Frontal cortex (tissue), 4 donors: Measurements from ENCODE around the gene PNMA6F. TPM values are rescaled to one million over a fixed set of nuclear protein-coding genes. Genes with fewer than 3 reads are reported as not detected.
"Not testable (repeated sequence)": the region's sequence is repeated elsewhere in the genome, so short reads cannot be mapped to it uniquely, and the experiment has no call there.

Experiments
- DNase-seq, 2 donors: peaks; one replicate each; pipeline ENCODE4 v3.0.0; 2012; ENCODE audit warnings: low spot score in 2 of 2
- FAIRE-seq: peaks from 2 replicates; lab custom pipeline; 2012; peaks lifted over from hg19 to GRCh38; lab: Jason Lieb, UNC
- total RNA-seq: library from RNA; depleted of rRNA; stranded (reverse); fragments of >200 nt; gene quantifications from one replicate; pipeline ENCODE4 v1.2.3, GENCODE V29; 2014
- donor health status: control.
- donor health status: control.
- donor health status: control.

PNMA6F gene
- total RNA-seq, 1 donor from 2014 or later: 0.82 TPM

DNA sequence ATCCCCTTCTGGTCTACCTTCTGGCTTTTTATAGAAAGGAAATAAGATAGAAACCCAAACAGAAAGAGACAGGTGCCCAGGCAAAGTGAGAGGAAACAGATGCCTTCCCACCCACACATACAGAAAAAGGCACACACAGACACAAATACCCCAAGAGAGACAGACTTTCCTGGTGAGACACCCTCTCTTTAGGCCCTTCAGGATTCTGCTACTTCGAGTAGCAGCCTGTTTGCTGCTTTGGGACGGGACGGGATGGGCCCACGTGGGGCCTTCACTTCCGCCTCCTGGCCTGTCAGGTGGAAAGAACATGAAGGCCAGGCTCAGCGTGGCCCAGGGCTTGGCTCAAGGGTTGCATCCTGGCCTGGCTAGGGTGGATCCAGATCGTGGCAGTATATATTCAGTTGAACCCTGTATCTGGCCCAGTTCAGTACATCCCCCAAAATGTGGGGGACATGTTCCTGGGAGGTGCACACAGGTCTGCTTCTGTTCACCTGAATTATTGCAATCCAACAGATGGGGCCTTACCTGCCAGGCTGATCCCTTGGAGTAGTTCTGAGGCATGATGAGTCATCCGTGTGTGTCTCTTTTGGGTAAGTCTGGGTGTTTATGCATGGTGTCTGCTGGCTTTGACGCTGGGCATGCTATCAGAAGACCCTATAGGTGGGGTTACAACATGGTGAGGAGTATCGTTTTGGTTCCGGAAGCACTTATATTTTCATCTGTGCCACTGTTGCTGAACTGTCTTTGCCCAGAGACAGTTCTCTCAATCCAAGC, 14.7 kb upstream of the PNMA6F start:
- FAIRE-seq (no peak), DNase-seq (no peak)

DNA sequence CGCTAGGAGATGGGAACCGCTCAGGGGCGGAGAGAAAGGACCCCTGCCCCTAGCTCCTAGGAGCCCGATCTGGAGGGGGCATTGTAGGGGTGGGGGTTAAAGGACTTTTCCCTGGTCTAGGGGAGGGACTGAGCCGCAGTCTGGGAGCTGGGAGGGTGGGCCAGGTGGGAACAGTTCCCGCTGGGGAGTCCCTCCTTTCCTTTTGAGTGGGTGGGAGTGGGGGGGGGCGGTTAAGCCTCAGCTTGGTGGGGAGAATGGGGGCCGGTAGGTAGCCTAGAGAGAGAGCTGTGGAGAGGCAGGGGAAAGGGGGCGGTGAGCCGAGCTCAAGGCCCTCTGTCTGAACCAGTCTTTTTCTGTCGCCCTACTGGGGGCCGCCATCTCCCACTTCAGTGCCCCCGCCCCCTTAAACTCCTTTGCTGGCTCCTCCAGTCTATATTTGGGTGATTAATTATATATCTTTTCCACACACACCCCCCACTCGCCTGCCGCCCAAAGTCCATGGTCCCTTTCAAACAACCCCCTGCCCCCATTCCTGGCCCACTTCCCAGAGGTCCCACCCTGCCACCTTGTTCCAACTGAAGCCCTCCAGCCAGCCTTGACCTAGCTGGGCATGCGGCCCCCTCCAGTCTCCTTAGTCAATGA, 13.2 kb upstream of the PNMA6F start:
- FAIRE-seq (no peak), DNase-seq (no peak)

DNA sequence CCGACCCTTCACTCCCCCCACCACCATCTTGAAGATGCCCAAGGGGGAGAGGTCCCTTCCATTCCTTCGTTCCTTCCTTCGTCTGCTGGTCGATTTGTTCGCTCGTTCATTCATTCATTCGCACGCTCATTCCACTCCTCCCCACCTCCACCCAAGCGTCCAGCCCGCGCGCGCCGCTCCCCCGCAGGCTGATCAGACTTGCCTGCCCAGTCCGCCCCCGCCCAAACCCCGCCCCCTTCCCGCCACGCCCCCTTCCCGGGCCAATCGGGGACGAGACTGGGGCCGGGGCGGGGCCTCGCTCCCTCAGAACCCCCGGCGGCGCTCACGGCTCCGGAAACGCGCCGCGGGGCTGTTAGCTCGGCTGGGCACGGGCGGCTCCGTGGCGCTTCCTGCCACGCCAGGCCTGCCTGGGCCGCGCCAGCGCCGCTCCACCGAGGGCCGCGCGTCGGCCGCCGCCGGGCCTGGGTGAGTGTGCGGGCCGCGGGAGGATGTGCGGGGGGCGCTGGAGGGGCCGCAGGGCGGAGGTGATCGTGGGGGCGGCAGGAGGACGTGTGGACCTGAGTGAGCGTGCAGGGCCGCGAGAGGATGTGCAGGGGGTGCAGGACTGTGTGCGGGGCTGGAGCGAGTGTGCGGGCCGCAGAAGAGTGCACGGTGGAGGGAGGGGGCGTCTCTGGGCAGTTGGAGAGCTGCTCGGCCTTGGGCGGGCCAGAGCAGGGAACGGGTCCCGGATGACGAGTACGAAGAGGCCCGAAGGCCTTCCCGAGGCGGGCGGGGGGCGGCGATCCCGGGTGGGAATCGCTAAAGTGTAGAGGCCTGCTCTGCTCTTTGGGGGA, 12.5 kb upstream of the PNMA6F start, which contains the start of gene ZNF275:
ZNF275 (plus strand) TSS at position 333 of the 833 bp plus-strand sequence. CDS start 2,527 bp downstream, outside the sequence.
- no peak for FAIRE-seq
- DNase-seq: peak; percentile 87 to 88

DNA sequence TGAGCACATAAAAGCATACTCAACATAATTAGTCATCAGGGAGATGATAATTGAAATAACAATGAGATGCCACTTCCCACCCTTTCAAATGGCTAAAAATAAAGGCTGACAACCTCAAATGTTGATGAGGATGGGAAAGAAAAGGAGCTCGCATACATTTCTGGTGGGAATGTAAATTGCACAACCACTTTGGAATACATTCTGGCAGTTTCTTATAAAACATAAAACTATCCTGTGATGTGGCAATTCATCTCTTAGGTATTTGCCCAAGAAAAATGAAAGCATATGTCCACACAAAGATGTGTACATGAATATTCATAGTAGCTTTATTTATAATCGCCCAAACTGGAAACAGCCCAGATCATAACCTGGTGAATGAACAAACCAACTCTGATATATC, 11.7 kb upstream of the PNMA6F start:
- FAIRE-seq (no peak), DNase-seq (no peak)

DNA sequence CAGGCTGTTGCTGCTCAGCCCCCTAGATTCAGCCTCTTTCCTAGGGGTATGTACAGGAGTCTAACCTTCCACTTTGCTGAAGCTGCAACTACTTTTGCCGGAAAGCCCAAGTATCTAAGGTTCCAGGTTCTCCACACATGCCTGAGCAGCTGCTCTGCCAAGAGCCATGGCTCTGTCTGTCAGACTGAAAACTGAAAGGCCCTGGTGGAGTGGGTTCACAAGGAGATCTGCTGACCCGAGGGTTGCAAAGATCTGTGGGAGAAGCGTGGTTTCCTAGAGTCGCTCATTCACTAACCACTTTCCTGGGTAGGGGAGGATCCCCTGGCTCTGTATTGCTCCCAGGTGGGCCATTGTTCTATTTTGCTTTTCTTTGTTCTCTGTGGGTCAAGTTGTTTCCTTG, 6.0 kb upstream of the PNMA6F start:
- DNase-seq: no peak
- FAIRE-seq: no peak

DNA sequence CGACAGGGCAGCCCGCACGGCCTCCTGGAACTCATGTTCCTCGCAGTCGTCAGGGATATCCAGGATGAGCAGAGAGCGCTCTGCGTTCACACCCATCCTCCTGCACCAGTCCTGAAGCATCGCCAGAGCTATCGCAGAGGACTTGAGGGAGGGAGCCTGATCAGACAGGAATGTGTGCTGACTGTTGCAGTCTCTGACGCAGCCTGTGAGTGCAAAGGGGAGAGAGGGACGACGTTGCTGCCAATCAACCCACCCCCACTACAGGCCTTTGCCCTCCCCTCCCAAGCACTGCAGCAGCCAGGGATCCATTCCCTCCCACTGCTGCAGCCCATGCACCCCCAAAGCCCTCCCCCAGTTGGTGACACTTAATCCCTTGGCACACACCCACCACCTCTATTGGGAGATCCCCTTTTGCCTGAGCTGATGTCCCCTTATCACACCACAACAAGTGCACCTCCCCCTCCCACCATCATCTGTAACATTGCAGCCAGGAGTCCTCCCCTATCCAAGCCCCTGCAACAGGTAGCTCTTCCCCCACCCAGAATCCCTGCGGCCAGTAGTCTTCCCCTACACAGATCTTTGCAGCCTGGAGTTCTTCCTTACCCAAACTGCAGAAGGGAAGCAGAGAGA, 897 bp downstream of the PNMA6F start:
- DNase-seq: no peak
- FAIRE-seq: no peak

DNA sequence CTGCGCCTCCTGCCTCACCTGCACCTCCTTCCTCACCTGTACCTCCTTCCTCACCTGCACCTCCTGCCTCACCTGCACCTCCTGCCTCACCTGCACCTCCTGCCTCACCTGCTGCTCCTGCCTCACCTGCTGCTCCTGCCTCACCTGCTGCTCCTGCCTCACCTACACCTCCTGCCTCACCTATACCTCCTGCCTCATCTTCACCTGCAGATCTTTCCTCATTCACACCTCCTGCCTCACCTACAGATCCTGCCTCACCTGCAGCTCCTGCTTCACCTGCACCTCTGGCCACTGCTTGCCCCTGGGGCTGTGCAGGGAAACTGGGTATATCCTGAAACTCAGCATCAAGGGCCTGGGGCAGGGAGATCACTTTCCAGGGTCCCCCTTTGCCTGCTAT, 1.5 kb downstream of the PNMA6F start:
- not testable (repeated sequence) for FAIRE-seq, DNase-seq

DNA sequence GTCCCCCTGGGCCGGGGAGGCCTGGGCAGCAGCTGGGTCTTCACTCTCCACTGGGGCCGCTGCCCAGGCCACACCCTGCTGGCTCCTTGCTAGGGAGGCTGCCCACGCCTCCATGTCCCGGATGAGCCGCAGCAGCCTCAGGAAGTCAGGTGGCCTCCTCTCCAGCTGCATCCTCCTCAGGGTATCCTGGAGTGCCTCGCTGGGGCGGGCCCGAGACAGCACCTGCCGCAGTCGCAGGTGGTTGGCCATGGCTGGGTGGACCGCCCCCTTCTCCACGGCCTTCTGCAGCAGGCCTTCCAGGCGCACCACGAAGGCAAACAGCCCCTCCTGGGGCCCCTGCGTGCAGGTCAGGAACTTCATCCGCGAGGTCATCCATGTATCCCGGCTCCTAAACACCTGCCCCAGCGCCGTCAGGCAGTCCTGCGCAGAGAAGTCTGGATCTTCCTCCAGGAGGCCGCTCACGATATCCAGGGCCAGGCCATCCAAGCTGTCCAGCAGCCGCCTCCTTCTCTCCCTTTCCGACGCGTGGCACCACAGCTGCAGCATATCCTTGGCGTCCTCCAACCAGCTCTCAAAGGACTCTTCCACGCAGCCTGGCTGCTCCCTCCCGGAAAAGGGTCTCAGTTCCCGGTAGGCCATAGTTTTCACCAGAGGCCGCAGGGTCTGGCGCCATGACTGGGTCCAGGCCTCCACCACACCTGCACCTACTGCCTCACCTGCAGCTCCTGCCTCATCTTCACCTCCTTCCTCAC, 2.1 kb downstream of the PNMA6F start:
- FAIRE-seq: no peak

DNA sequence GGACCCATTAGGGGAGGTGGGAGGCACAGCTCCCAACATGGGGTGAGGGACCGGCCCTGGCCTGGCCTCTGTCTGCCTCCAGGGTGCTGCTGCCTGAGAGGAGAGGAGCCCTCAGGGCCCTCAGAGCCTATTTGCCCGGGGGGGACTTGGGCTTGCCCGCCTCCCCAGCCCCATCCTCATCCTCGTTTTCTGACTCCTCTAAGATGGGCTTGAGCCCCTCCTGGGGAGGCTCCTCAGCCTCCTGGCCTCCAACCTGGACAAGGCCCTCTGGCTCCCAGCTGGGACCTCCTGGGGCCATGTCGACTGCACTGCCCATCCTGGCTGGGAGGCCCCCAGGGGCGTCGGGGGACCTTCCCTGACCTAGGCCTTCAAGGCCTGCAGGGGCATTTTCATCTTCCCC, 2.8 kb downstream of the PNMA6F start:
- no peak for DNase-seq
- no peak for FAIRE-seq

More for the DNA sequence above, 2.1 kb downstream of the PNMA6F start:
- no peak for DNase-seq

DNA sequence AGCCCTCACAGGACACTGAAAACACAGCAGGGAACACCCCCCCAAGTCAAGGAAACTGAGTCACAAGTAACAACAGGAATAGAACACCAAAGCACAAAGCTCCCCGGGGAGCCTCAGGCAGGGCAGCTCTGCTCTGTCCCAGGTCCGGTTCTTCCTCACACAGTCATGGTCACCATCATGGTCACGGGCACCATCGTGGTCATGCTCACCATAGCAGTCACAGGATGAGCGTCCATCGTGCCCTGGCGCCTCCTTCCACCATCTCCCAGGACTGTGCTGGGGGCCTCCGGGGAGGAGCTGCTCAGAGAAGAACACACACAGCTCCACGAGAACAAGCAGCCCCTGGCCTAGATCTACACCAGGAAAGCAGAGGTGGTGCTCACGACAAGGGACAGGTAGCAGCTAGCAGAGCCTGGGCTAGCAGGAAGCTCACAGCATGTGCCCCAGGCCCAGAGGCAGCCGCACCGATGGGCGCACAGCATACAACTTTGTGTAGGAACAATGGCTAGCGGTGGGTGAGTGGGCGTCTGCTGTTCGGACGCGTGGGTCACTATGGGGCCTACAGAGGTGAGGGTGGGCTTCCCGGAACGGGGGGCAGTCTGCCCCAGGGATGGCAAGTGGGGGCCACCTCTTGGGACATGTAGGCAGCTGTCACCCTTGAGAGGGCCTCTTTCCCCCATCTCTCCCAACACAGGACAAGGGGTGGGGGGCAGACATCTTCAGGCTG, 3.4 kb downstream of the PNMA6F start:
- no peak for DNase-seq
- no peak for FAIRE-seq

DNA sequence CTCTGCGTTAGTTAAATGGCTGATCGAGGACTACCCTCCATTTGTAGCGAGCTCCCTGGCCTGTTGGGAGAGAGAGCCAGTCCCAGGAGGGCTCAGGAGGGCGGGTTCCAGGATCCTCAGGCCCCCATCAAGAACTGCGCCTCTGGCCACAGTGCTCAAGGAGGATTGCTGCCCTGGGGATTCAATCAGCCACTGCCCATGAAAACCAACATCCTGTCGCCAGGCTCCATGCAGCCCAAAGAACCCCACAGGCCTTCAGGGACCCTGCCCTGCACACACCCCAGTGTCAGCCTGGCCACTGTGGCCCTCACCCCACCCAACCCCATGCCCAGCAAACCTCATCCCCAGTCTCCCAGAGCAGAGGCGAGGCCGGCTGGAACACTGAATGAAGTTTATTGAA, 4.3 kb downstream of the PNMA6F start:
- no peak for DNase-seq
- no peak for FAIRE-seq

DNA sequence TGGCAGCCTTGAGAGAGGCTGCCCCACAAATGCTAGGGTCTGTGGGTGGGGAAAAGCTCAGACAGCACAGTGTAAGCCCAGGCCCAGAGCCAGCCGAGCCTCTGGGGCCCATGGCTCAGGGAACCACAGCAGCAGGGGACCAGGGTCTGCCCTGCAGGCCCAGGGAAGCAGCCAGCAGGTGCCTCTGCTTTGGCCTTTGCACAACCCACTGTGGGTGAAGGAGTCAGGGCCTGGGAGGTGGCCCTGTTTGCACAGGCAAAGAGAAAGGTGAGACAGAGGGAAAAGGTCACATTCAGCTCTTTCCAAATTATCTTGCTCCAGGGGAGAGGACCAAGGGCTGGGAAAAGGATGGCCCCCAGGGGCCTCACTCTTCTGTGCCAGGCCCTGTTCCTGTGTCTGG, 8.7 kb downstream of the PNMA6F start:
- FAIRE-seq (no peak), DNase-seq (no peak)

DNA sequence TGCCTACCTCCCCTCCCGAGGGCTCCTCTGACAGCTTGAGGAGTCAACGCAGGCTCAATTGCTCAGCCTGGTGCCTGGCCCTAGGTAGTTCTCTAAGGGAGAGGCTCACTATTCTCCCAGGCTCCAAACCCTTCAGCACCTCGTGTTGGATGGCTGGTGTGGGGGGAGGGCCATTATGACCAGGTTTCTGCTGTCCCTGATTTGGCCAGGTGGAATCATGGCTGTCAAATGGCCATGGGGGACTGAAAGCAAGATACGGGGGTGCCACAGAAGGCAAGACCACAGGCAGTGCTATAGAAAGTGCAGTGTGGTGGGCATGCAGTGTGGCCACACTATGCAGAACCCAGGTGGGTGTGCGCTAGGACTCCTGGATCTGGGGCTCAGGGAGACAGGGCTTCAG, 9.5 kb downstream of the PNMA6F start:
- DNase-seq (no peak), FAIRE-seq (no peak)

DNA sequence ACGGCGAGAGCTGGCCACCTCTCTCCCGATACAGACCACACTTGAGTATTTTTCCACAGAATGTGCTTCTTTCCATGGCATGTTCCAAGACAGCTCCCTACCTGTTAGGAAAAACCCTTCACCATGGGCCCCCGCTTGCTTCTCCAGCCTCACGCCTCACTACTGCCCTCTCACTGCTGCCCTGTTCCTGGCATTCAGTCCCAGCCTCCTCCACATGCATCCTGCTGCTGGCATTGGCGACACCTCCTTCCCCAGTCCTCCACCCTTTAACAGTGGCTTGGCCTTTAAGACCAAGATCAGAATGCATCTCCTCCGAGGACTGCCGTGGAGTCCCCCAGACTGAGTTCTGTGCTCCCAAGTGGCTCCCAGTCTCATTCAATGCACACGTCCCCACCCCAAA, 10.7 kb downstream of the PNMA6F start:
- FAIRE-seq (no peak), DNase-seq (no peak)

DNA sequence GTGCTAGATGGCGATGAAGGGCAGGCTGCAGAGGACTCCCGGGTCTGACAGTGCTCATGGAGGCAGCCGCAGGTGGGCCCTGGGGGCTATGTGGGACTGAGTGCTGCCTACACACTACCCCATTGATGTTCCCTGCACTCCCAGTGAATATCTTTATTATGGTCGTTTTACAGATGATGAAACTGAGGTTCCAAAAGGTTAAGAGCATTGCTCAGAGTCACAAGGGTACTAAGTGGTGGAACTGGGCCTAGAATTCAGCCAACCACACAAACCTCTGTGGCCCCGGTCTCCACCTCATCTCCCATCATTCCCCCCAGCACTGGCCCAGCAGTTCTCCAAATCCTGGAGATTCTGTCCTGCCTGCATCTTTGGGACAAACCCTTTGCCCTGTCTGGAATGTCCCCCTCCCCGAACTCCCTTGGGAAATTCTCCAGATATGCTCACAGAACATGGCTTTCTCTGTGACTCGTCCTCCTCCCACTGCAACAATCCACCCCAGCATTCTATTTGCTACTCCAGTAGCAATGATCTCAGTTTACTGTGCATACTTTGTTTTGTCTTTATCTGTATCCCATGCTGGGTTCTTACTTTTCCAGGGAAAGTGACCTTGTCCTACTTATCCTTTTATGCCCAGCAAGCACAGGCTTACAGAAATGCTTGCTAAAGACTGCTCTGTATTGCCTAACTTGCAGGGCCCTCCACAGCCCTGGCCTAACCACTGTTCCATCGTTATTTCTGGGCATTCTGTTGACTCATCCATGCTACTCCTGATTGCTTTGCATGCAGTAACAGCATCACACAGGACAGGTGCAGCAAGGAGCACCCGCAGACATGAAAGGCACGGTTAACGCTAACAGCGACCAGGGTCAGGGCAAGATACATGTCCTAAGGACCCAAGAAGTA, 14.0 kb downstream of the PNMA6F start:
- no peak for DNase-seq
- FAIRE-seq: no peak

DNA sequence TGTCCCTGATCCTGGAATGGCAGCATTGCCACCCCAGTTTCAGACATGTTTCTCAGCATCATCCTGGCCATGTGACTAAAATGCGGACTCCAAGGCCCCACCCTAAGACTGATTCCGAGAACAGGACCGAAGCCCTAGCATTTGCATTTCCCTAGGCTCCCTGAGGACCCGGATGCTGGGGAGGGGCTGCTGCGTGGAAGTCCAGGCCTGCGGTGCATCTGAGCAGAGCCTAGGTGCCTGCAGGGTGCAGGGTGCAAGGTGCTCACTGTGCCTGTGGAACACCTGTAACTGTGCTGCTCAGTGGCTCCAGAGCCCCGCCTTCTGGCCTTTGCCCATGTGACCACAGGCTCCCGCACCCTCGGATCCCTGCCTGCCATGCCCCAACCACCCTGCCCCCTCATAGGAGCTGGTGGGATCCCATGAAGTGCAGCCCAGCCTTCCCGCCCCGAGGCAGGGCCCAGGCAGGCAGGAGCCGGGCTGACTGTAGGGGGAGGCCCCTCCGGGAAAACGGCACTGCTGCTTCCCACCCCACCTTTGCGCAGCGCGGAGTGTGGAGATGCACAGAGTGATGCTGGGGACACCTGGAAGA, 14.9 kb downstream of the PNMA6F start:
- no peak for FAIRE-seq

DNA sequence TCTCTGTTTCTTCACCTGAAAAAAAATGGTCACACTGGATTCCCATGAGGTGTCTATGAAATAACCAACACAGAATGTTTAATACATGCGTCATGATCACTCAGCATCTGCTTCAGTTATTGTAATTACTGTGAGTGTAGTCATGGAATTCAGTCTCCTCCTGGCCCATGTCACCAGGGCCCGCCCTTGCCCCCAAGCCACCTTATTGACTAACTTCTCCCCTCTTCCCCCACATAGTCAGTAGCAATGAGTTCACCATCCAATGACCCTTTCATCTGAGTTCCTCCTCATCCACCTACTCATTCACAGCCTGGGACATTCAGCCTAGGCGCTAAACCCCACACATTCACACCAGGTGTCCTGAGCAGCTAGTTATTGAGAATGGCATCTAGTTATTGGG, 15.6 kb downstream of the PNMA6F start:
- FAIRE-seq (no peak), DNase-seq (no peak)

More for the DNA sequence above, 14.9 kb downstream of the PNMA6F start:
- DNase-seq: no peak
